ENCODE results near the gene NCK2.

Gene NCK2

DNA sequence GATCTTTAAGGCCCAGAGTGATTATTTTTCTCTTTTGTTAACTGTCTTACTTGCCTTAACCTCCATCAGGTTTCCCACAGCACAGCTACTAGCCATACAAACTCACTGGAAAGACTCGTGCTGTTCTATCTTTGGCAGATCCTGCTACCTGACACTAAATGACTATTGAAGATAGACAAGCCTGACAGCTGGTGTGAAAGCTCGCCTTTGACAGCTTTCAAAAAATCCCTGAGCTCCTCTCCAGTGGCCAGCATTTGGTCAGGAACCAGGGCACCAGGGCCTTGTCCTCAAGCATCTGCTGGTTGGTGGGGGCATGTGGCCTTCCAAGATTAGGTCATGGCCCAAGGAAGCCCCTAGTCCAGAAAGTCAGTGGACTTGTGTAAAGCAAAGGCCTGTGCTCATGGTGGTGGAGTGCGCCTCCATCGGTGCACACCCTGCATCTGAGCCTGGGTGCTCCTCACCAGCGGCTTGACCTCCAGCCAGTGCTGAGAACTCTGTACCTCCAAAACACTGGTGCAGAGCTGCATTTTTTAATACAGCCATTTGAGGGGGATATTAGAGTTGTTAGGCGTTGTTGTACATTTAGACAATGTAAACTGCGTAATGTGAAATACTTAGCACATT, 158.5 kb downstream of the NCK2 start:
- DNase-seq, result no peak

DNA sequence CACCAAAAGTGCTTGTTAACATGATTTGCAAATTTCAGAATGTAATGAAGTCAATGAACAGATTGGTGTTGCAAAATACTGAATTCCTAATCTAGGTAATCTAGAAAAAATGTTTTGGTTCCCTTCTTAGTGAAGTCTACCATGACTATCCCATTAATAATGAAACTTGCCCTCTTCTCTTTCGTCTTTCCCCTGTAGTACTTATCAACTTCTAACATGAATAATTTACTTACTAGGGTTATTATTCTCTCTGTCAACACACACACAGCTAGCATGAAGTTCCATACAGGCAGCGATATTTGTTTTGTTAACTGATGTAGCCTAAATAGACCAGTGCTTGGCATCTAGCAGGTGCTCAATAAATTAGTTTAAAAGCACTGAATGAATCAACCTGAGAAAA, 160.2 kb downstream of the NCK2 start:
- DNase-seq, result no peak

DNA sequence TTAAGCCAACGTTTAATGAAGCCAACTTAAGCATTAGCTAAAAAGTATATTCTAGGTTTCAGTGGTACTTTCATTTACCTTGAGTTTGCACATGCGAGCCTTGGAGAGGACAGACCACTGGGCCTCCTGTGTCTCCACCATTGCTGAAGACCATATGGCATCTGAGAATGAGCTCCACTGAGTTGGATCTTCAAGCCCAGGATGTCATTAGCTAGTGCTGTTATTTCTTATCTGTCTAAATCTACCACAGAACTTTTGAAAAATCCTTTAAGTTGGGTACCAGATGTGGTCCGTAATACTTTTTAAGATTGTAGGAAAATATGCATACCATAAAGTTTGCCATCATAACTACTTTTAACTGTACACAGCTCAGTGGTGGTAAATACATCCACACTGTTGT, 161.8 kb downstream of the NCK2 start:
- DNase-seq, result no peak

DNA sequence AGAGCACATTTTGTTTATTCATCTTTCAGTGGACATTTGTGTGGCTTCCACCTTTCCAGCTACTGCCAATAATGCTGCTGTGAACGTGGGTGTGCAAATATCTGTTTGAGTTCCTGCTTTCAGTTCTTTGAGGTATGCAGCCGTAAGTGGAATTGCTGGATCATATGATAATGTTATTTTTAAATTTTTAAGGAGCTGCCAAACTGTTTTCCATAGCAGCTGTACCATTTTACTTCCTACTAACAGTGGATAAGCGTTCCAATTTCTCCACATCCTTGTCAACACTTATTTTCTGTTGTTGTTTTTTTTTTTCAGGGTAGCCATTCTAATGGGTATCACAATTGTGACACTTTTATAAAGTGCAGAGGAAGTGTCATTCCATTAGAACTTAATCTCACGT, 162.5 kb downstream of the NCK2 start:
- DNase-seq, result no peak

DNA sequence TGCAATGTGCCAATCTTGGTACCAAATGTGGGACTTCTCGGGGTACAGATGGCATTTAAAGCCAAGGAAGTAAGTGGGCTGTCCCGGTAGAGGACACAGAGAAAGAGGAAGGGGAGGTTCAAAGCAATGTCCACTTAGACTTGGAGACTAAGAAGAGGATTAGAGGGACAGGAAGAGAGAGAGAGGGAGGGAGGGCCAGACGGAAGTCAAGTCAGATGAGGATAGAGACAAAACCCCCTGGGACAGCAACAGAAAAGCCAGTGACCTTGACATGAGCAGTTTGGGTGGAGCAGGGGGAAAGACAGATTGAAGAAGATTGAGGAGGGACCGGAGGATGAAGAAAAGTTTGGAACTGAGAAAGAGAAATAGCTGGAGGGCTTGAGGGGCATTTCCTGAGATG, 164.5 kb downstream of the NCK2 start:
- DNase-seq, result no peak

DNA sequence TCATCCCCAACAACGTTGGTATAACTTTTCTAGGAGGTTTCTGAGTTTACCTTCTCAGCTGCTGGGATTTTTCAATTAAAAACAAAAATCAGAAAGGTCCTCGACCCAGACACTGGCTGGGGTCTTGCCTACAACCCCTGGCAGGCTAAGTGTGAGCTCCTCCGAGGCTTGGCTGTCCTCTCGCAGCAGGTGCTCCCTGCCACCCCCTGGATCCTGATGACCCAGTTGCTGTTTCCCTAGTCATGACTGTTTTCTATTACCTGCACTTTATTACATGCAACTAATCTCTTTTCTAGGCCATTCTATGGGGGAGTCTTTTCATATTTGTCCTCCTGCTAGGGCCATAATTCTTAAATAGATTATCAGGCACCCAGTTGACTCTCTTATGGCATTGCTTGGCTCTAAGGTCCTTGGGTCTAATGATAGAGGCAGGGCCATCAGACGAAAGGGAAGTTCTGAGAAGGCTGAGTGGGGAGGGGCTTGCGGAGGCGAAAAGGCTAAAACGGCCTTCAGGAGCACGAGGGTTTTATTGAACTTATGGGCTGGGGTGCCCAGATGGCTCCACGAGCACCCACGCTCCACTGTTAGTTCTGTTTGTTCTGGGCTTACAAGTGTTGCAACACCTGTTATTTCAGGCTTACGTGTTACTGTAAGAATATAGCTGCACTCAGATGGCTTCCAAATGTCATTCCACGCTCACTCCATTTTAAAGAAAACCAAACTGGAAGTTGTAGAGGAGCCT, 166.0 kb downstream of the NCK2 start:
- DNase-seq, result no peak

DNA sequence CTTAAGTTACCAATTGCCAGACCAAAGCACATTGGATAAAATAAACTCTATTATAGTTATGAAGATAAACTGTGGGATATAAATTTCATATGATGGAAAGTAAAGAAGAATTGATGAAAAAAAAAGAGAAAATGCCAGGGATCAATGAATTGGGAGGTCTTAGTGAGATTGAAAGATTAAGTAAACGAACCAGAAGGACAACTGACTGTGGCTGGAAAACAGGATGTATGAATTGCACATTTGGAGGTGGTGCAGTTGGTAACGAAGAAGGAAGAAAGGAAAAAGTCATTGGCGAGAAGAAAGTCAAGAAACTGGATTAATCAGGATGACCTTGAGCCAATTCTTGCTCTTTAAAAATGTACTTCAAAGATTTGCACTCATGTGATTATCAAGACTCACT, 166.7 kb downstream of the NCK2 start:
- no peak for DNase-seq

DNA sequence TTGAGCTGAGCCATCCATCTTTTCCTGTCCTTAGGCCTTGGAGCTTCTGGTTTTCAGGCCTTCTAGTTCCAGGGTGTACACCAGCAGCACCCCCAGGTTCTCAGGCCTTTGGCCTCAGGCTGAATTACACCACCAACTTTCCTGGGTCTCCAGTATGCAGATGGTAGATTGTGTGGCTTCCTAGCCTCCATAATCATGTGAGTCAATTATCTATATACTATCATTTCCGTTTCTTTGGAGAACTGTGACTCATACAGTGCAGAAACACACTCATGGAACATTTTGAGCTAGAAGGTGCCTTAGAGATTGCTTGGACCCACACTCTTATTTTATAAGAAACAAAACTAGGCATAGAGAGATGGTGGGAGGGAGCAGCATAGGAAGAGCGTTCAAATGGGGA, 167.4 kb downstream of the NCK2 start:
- no peak for DNase-seq

DNA sequence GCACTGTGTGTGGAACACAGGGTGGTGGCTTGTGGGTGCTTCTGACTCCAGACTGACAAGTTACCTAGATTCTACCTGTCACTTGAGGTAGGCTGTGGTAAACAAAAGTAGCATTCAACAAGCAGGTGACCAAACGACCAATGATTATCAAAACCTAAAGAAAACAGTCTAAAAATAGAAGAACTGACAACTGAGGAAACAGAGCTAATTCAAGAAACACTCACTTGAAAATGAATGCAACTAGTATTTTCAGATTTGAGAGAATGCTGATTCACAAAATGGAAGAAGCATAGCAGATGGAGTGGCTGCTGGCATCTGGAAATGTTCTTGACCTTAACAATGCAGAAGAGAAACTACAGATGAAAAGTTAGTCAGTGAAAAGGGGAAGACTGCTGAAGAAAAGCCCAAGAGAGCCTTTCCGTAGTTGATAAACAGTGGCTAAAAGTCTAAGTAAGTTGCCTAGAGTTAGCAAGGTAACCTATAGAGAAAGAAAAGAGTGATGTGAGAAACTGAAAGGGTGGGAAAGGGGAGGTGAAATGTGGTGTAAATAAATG, 170.4 kb downstream of the NCK2 start:
- DNase-seq, result no peak

DNA sequence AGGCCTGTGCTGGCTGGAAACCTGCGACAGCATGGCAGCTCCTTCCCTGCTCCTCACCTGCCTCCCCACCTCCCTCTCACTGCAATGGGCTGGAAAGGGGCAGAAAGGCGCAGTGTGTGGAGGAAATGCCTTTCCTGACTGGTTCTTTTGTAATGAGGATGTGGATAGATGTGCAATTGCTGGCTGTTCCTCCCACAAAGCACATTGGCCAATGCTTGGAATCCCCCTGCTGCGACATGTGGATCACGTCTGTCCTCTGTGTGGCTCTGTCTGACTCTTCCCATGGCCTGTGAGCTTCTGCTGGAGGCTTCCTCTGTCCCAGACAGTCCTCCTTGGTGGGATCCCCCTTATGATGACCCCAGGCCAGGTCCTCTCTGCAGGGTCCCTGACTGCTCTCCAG, 172.5 kb downstream of the NCK2 start:
- DNase-seq, result no peak

DNA sequence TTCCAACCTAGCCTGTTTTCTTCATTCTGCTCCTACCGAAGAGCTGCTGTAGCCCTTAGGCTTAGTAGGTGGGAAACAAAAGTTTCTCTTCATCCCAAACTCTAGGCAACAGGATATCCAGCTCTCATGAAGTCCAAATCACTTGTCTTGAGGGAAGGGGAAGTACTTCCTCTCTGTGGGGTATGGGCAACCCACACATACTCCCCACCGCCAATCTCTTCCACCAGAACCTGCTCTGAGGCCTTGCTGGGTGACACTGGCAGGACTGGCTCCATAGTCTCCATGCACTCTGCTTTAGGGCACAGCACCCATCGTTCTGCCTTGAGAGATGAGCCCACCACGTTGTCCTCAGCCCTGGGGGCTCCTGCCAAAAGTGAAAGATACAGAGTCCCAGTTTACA, 173.0 kb downstream of the NCK2 start:
- DNase-seq, result no peak

DNA sequence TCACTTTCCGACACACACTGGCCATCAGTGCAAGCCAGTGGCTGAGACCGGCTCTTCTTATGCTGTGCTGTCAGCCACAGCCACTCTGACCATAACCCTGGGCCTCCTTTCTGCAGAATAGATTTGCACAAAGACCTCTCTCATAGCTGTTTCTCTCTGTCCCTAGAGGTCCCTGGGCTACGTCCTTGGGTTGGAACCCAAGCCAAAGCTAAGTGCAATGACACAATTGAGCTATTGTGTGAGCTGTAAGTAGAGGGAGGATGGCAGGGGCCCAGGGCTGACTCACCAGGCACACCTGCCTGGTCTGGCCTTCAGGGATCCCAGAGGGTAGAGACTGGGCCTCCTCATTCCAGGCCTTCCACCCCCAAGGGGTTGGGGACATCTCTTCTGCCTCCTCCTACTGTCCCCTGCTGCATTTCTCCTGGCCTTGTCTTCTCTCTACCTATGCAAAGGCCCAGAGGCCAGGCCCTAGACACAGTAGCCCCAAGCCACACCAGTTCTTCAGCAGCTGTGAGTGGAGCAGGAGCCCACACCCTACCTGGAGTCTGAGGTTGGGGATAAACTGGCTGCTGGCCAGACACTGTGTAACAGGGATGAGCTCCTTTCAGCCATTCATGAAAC, 174.6 kb downstream of the NCK2 start:
- no peak for DNase-seq

DNA sequence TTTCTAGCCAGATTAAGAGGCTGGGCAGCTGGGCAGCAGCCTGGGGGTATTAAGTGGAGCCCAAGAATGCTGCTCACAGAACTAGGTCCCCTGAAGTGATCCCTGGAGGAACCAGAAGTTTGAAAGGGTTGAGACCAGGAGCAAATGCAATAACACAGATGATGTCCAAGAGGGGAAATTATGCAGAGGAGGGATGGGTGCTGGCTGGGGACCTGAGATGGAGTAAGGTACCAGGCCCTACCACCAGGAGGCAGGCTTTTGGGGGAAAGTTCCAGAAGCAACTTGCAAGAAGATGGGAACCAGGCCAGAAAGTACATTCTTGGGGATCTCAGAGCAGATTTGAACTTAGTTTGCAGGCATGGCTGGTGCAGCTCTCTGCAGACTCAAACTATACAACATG, 175.1 kb downstream of the NCK2 start:
- no peak for DNase-seq

DNA sequence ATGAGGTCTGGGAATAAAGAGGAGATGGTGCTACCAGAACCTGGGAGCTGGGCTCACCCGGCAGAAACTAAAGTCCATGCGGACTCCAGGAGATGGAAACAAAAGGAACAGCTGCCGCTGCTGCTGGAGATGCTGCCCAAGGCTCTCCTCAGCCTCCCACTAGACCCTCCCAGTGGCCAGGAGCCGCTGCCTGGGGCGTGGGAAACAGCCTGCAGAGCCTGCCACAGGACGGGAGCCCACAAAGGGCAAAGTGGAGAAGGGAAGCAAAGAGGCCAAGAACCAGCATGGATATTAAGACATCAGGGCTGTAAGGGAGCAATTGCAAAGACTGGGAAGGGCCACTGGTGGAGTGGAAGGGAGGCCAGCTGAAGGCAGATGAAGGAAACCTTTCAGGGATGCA, 179.6 kb downstream of the NCK2 start:
- DNase-seq, result no peak

DNA sequence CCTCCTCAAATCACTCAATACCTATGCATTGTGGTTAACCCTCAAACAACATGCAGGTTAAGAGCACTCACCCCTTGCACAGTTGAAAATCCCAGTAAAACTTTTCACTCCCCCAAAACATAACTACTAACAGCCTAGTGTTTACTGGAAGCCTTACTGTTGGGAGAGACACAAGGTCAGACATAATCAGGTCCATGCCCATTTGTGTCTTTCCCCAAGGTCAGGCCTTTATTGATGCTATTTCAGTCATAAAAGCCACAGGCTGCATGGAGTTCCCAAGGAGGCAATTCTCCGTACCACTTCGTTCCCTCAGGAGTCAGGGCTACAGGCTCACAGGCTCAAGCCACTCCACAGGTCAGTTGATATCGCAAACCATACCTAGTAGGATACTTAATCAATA, 180.2 kb downstream of the NCK2 start:
- DNase-seq, result no peak

DNA sequence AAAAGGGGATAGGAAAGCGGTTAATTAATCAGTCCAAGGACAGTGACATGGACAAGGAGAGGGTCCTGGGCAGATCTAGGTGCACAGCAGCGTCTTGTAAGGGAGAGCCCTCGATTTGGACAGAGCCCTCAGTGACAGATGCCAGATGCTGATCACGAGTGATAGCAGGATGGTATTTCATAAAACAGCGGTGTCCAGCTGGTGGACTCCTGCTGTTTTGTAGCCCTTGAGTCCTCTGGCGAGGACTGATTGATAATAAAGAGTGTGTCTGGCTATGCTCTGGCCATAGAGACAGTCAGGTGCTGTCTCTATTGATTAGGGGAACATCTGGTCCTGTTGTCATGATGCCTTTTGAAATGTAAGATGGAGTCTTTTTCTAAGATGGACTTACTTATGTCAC, 180.7 kb downstream of the NCK2 start:
- DNase-seq, result no peak

DNA sequence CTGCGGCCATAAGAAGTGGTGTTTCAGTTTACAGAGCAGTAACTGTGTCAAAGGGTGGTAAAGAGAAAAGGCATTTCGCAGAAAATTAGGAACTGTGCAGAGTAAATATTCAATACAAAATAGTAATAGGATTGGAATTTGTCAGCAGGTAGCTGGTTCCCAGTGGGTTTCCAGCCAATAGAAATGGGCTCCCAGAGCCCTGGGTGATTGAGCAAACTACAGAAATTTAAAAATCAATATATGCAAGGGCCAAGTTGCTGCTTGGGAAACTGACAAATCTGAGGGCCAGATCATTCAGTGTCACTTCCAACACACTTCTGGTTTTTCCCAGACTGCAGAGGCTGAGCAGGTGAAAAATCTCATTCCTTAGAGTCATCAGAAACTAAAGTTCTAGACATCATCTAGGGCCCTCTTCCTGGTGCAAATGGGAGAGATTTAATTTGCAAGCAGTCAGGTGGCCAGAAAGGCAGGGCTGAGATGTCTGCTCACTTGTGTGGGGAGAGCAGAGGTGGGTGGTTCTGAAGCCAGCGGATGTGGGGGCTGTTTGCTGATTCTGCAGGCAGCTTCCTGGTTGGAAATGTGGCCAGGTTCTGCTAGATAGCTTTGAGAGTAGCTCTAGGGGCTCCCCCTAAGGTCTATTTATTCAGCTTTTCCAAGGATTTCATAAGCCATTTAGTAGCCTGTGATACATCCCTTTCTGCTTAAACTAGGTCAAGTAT, 182.4 kb downstream of the NCK2 start:
- DNase-seq, result no peak

DNA sequence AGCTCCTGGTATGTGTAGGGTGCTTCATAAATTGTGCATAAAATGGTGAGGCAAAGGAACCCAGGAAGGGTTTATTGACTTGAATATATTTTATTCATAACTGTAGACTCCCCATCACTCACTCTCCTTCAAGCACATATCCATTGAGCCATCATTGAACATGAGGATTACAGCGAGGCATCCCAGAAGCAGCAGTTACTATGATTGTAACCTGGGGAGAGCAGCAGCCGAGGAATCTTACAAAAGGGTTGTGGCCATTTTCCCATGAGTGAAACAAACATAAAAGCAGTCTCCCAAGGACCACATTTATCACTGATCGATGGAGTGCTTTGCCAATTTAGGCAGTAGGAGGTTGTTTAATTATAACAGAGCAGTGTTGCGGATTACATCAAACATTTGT, 183.4 kb downstream of the NCK2 start:
- no peak for DNase-seq

DNA sequence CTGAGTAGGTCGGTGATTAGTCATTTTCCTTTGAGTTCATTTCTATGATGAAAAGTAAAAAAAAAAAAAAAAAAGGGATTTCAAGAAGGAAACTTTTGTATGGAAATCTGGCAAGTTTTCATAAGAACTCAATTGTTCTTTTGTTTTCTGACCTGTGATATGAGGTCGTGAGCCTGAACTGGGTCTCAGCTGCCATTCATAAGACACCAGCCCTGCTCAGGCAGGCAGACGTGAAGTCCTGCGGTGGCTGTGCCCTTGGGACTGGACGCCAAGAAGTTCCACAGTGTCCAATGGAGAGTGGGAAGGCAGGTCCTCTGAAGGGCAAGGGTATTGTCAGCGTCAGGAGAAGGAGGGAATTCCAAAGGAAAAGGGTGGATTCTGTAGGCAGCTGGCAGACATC, 183.9 kb downstream of the NCK2 start:
- DNase-seq, result no peak

DNA sequence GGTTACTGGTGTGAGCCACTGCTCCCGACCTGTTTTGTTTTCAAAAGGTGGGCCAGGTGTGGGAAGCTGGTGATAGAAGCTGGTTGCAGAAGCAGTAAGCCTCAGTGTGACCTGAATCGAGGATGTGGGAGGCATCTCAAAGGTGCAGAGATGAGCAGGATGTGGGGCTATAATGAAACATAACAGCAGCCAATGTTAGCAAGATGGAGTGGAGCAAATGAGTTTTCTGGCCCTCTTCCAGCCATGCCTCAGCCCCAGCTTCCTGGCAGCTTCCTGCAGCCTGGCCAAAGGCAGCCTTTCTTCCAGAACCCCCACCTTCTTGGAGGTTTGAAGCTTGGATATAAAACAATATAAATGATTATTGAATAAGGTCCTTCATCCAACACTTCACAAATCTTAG, 184.8 kb downstream of the NCK2 start:
- DNase-seq, result no peak

DNA sequence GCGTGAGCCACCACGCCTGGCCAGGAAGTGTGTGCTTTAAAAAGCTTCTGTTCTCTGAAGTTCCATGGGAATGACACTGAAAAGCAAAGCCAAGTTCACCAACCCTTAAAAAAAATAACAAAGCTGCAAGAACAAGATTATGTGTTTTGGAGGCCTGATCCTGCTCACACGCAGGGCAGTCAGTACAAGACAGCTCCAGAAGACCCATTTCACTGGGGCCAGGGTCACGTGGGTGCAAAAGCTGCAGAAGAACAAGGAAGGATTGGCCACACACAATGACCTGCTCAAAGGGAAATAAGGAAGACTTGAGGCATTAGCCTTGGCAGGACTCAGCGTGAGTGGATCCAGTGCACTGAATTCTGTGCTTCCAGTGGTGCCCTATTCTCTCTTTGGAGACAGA, 187.9 kb downstream of the NCK2 start:
- no peak for DNase-seq

DNA sequence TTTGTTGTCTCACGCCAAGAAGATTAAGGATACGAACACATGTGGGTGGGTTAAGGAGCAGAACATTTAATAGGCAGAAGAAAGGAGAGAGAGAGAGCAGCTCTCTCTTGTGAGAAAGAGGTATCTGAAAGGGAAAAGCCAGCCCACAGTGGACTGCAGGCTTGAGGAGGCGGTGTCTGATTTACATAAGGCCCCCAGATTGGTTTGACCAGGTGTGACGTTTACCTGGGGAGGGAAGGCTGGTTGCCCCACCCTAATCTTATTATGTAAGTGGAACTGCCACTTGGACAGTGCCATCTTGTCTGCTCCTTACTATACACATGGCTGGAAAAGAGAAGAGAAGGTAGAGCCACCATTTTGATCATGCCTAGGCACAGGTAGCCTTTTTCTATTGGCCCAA, 189.2 kb downstream of the NCK2 start:
- DNase-seq, result no peak

DNA sequence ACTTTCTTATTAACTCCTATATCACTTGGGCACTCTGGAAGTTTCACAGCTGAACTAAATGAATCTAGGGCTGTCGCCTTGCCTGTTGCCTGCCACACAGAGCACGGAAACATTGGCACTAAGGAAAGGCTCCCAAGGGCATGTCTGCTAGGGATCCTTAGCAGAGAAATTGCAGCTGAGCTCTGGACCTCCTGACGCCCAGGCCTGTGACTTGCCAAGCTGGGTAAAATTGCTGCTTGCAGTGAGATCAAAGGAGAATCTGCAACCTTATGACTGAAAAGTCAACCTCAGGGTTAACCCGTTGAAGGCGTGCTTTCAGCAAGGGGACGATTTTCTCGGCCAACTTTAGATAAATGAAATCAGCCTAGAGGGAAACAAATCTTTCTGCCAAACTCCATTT, 189.8 kb downstream of the NCK2 start:
- no peak for DNase-seq

DNA sequence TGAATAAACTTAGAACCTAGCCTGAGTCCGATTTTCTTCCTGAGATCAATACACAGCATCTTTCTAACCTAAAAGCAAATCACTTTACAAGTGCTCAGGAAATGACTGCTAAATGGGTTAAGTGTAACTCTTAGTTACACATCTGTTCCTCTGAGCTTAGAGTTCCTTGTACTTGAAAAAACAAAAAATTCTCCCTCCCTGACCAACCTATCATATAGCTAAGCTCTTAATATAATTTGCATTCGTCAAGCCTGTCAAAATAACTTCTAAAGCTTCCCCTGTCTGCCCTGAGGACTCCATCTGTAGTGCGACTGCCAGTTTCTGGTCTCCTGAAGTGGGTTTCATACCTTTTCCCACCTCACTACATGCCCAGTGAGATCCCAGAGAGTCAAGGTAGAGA, 190.4 kb downstream of the NCK2 start:
- DNase-seq, result no peak
